Measurements from ENCODE around the gene CALU. TPM values are rescaled to one million over a fixed set of nuclear protein-coding genes. Genes with fewer than 3 reads are reported as not detected.

The CALU gene
- total RNA-seq, 1 experiment from 2014 or later: 168 TPM

GRCh38 chr7:128735436-128735835 is 3.7 kb upstream of the CALU start:
- H2AFZ ChIP-seq (ENCODE audit: low read length): no peak overlapping the region
- no peak overlapping the region for H3K56ac ChIP-seq (ENCODE audit: insufficient read length, low read depth, low read length)
- H3K4me1 ChIP-seq (ENCODE audit: insufficient read depth, low read length): no peaks in the 10 kb centered on the region
- Mint-ChIP-seq H3K9me3 (no peaks in the 10 kb centered on the region), H3K27ac (no peak overlapping the region; a peak in 1 of 7 replicates), H3K27me3 (ENCODE audit: low read depth) (peaks cover 7% of the 10 kb centered on the region), H3K4me1 (peaks cover 12 to 13% of the 10 kb centered on the region in 2 experiments), H3K4me3 (no peak overlapping the region), H3K36me3 (ENCODE audit: insufficient read depth in 1 of 3, low read depth in 3 of 3) (no peaks in the 10 kb centered on the region)
- no CpG with 5 or more reads among the region's 5 CpGs for WGBS (ENCODE audit: extremely low coverage, insufficient read length, low lambda C conversion rate)
- H2BK20ac ChIP-seq (ENCODE audit: low read depth, low read length, poor library complexity, severe bottlenecking): no peak overlapping the region
- DNase-seq: no peak
- H2BK5ac ChIP-seq (ENCODE audit: insufficient read length, low read length): no peak overlapping the region
- H4K20me1 ChIP-seq (ENCODE audit: control insufficient read depth, insufficient read depth, insufficient read length): no peaks in the 10 kb centered on the region
- H3K9me3 ChIP-seq (ENCODE audit: control insufficient read depth, low read depth, low read length): no peaks in the 10 kb centered on the region
- no peak overlapping the region for H2BK120ac ChIP-seq (ENCODE audit: low read depth, low read length, poor library complexity, severe bottlenecking)
- no peak overlapping the region for H3T11ph ChIP-seq (ENCODE audit: low read length)
- TF ChIP-seq CTCF (conservative IDR thresholded peaks at IDR 0.05): no peak
- no peak overlapping the region for H3K27ac ChIP-seq (ENCODE audit: insufficient read length, low read depth, low read length)
- no peak overlapping the region for H4K5ac ChIP-seq (ENCODE audit: insufficient read length, low read depth, low read length)
- H2AK5ac ChIP-seq (ENCODE audit: insufficient read length, low read length): no peak overlapping the region
- no peak overlapping the region for H3K4ac ChIP-seq (ENCODE audit: low read depth, low read length)
- no peak overlapping the region for H3K9ac ChIP-seq (ENCODE audit: extremely low read depth, insufficient read length, low read length)
- no peak overlapping the region for H3K18ac ChIP-seq (ENCODE audit: insufficient read length, low read depth, low read length)
- H3K27me3 ChIP-seq (ENCODE audit: insufficient read depth, low read length): no peaks in the 10 kb centered on the region
- H3K23ac ChIP-seq (ENCODE audit: insufficient read length, low read depth, low read length): no peak overlapping the region
- H3K23me2 ChIP-seq (ENCODE audit: insufficient read length, low read depth, low read length, poor library complexity, severe bottlenecking): peaks cover 8% of the 10 kb centered on the region
- no peak overlapping the region for H2BK15ac ChIP-seq (ENCODE audit: low read depth, low read length)
- no peak overlapping the region for H3K14ac ChIP-seq (ENCODE audit: insufficient read depth, low read length)
- H4K8ac ChIP-seq (replicated peaks; ENCODE audit: insufficient read length, low read depth, low read length): no peak overlapping the region
- H4K91ac ChIP-seq (ENCODE audit: insufficient read length, low read depth, low read length): no peak overlapping the region
- no peak overlapping the region for H2BK12ac ChIP-seq (ENCODE audit: insufficient read length, low read depth, low read length)
- no peak overlapping the region for H3K4me2 ChIP-seq (ENCODE audit: insufficient read depth, insufficient read length, low read length)
- no peaks in the 10 kb centered on the region for H3K79me1 ChIP-seq (ENCODE audit: insufficient read depth, low read depth, low read length, poor library complexity, severe bottlenecking)
- H3K79me2 ChIP-seq (ENCODE audit: insufficient read depth, low read length): peaks cover 9% of the 10 kb centered on the region

Measured in H9 (cell line).